HG03039 (cell line): ENCODE measurements around the gene SGCA.

Source experiments
- ATAC-seq: cut with Tn5 transposase; IDR thresholded peaks from one replicate; pipeline ENCODE4 v1.9.1; 2021; ENCODE audit warnings: mild to moderate bottlenecking, moderate library complexity; ENCODE audit not compliant: unreplicated experiment

SGCA gene

GRCh38 chr17:50165867-50166517 is at the start of gene SGCA:
Gene SGCA, plus strand, starts transcription at chr17:50166005. Its CDS starts 36 bp downstream, at chr17:50166041.
- ATAC-seq: no peak

- ATAC-seq: no peak
These were observed 48.4 kb upstream of the SGCA start for GRCh38 chr17:50117202-50118051.

- no peak for ATAC-seq
These were observed 47.6 kb upstream of the SGCA start for GRCh38 chr17:50118076-50118827.

GRCh38 chr17:50118828-50119218 is 47.0 kb upstream of the SGCA start:
- no peak for ATAC-seq

- ATAC-seq: no peak
These were observed 45.1 kb upstream of the SGCA start for GRCh38 chr17:50120475-50121253.

- no peak for ATAC-seq
These were observed 42.9 kb upstream of the SGCA start for GRCh38 chr17:50122945-50123344.

GRCh38 chr17:50123649-50124349 is 42.0 kb upstream of the SGCA start:
- ATAC-seq: no peak

GRCh38 chr17:50125420-50125997 is 40.3 kb upstream of the SGCA start:
- ATAC-seq: no peak

- ATAC-seq: no peak
These were observed 38.0 kb upstream of the SGCA start for GRCh38 chr17:50127697-50128361.

- no peak for ATAC-seq
These were observed 37.1 kb upstream of the SGCA start for GRCh38 chr17:50128441-50129352.

- ATAC-seq: no peak
These were observed 36.5 kb upstream of the SGCA start for GRCh38 chr17:50129353-50129727.

- no peak for ATAC-seq
These were observed 35.9 kb upstream of the SGCA start, which contains the start of gene SAMD14 for GRCh38 chr17:50129728-50130558. Gene SAMD14, minus strand, starts transcription at chr17:50130160. Its CDS starts 5,201 bp downstream, at chr17:50124959.

- ATAC-seq: no peak
These were observed 35.1 kb upstream of the SGCA start for GRCh38 chr17:50130559-50131305.

- ATAC-seq: no peak
These were observed 33.6 kb upstream of the SGCA start for GRCh38 chr17:50132104-50132794.

GRCh38 chr17:50133028-50133768 is 32.6 kb upstream of the SGCA start:
- no peak for ATAC-seq
